Measurements from ENCODE around the gene KRT5.

Gene KRT5

DNA sequence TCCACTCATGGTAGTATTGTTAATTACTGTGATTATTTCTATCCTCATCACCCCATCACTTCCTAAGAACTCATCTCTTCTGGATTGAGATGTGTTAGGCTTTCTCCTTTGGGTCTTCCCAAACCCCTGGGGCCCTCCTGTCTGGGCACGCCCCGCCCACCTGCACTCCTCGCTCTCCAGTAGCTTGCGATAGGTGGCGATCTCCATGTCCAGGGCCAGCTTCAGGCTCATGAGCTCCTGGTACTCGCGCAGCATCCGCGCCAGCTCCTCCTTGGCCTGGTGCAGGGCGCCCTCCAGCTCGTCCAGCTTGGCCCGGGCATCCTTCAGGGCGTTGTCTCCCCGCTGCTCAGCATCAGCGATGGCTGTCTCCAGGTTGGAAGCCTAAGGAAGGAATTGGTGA is 25.9 kb upstream of the KRT5 start:
- peaks cover 0 to 67% of the 10 kb centered on the region in 2 donors for H3K27me3 Mint-ChIP-seq
- H3K4me3 Mint-ChIP-seq, result no peak overlapping the region
- H3K4me1 Mint-ChIP-seq (ENCODE audit: low read depth in 2 of 2), result peaks cover 21 to 32% of the 10 kb centered on the region in 2 donors
- no peak for ATAC-seq (replicated peaks)
- no peaks in the 10 kb centered on the region for H3K36me3 Mint-ChIP-seq (ENCODE audit: insufficient read depth)
- H3K27ac Mint-ChIP-seq, result no peak overlapping the region
- no peak for DNase-seq
- H3K9me3 Mint-ChIP-seq, result no peaks in the 10 kb centered on the region

DNA sequence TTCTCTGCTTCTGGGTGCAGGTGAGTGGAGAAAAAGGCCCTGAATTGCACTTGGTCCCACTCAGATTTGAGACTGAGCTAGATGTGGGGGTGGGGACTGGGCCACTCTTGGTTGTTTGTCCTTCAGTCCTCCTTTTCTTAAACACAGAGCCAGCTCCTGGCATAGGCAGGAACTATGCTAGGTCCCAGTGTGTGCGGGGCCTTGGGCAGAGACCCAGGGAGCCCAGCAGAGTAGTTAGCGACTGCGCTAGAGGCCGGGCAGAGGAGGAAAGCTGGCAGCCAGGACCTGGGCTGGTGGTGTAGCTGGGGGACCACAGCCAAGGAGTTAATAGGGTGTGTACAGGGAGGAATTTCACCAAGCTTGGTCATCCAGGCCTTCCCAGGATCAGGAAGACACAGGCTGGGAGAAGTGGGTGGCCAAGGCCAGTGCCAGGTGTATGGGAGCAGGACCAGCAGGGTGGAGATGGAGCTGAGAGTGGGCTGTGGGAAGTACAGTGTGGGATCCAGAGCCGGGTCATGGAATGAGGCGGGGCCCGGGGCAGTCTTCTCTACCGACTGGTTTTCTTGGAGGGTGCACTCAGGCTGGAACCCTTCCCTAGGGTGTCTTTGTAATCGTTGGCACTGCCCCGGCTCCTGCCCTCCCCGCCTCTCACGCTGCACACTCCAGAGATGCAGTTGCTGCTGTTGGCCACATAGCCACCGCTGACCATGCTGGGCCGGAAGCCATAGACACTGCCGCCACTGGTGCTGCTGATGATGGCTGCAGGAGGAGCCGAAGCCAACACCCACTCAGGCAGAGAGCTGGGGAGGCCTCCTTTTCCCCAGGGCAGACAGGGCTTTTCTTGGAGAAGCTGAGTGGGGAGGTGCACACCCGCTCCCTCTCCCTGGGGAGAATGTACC is 24.0 kb upstream of the KRT5 start:
- Mint-ChIP-seq H3K4me3 (no peak overlapping the region), H3K27ac (no peak overlapping the region), H3K4me1 (ENCODE audit: low read depth in 2 of 2) (peaks cover 20 to 32% of the 10 kb centered on the region in 2 donors), H3K36me3 (ENCODE audit: insufficient read depth) (no peaks in the 10 kb centered on the region), H3K27me3 (peaks cover 0 to 62% of the 10 kb centered on the region in 2 donors), H3K9me3 (no peaks in the 10 kb centered on the region)
- DNase-seq, result no peak
- no peak for ATAC-seq (replicated peaks)

DNA sequence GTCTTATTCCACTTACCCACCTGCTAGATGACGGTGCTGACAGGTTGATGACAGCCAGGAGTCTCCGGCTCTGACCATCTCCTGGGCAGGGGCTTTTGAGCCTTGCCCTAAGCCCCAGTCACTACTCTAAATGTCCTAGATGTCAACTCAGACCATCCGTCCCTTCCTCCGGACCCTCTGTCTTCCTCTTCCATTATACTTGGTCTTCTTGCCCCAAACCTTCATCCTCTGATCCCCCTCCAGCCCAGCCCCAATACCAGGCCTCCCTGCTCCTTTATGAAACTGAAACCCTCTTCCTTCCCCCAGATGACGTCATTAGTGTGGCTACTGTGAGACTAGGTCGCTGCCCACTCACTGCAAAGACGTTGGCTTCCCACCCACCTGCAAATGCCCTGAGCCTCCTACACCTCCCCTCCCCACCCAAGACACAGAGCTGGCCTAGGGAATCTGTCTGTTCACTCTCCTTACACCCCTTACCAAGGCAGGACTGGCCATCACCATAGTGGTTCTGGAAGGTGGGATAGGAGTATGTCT is 22.7 kb upstream of the KRT5 start:
- Mint-ChIP-seq H3K36me3 (ENCODE audit: insufficient read depth) (no peaks in the 10 kb centered on the region), H3K4me3 (no peak overlapping the region), H3K4me1 (ENCODE audit: low read depth in 2 of 2) (peaks cover 15 to 32% of the 10 kb centered on the region in 2 donors), H3K9me3 (no peaks in the 10 kb centered on the region), H3K27ac (peak overlapping the region in 1 of 2 donors; percentile 41), H3K27me3 (peaks cover 0 to 59% of the 10 kb centered on the region in 2 donors)
- DNase-seq (no peak), ATAC-seq (replicated peaks) (no peak)

DNA sequence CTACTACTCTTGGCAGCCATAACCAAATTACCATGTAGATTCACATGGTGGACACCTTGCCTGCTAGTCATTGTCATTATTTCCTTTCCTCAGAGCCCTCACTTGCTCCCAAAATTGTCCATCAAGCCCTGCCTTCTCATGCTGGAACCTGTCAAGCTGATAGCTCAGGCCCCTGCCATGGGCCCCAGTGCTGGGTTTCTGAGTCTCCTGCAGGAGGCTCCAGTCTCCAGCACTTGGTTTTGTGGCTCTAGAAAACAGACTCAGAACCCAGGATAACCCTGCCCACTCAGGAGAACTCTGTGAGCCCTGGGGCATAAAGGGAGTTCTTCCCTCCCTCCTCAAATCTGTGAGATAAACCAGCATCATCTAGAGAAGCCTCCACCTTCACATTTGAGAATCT is 22.0 kb upstream of the KRT5 start:
- H3K27me3 Mint-ChIP-seq, result peaks cover 0 to 60% of the 10 kb centered on the region in 2 donors
- ATAC-seq (replicated peaks) (no peak), DNase-seq (no peak)
- H3K27ac Mint-ChIP-seq, result peak overlapping the region in 1 of 2 donors; percentile 71
- no peaks in the 10 kb centered on the region for H3K36me3 Mint-ChIP-seq (ENCODE audit: insufficient read depth)
- H3K4me1 Mint-ChIP-seq (ENCODE audit: low read depth in 2 of 2), result peaks cover 10 to 25% of the 10 kb centered on the region in 2 donors
- no peak overlapping the region for H3K4me3 Mint-ChIP-seq
- H3K9me3 Mint-ChIP-seq, result no peaks in the 10 kb centered on the region

DNA sequence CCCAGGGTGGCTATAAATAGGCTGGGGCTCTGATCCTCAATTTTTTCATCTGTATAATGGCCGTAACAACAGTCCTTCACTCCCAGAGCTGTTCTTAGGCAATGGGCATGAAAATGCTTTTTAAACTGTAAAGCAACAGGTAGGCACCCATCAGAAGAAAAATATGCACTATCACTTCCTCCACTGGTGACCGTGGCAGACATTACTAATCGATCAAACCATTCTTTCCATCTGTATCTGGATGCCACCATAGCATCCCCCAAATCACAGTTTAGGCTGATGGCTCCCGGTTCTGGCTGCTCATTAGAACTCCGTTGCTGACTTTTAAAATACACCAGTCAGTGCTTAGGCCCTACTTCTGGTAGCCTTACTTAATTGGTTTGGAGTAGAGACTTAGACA is 21.5 kb upstream of the KRT5 start:
- H3K27me3 Mint-ChIP-seq, result peaks cover 0 to 57% of the 10 kb centered on the region in 2 donors
- DNase-seq (no peak), ATAC-seq (replicated peaks) (no peak)
- H3K4me3 Mint-ChIP-seq, result no peak overlapping the region
- peak overlapping the region in 1 of 2 donors; percentile 71 for H3K27ac Mint-ChIP-seq
- H3K4me1 Mint-ChIP-seq (ENCODE audit: low read depth in 2 of 2), result peaks cover 10 to 23% of the 10 kb centered on the region in 2 donors
- H3K36me3 Mint-ChIP-seq (ENCODE audit: insufficient read depth), result no peaks in the 10 kb centered on the region
- no peaks in the 10 kb centered on the region for H3K9me3 Mint-ChIP-seq

DNA sequence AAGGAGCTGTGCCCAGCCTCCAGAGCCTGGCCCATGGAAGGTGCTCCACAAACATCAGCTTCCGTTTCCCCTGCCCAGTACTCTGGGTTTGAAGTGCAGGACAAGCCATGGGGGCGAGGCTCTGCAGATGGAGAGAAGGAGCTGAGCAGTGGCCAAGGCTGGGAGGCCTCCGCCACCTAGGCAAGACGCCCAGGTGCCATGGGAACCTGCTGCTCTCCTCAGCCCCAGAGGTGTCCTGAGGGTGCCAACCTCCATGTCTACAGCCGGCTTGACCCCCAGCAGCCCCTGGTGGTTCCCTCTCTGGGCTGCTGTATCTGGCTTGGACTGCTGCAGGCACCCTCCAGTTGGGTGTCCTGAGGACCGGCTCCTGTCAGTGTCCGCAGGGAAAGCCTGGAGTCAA is 20.3 kb upstream of the KRT5 start:
- Mint-ChIP-seq H3K9me3 (no peaks in the 10 kb centered on the region), H3K27ac (no peak overlapping the region), H3K27me3 (peaks cover 0 to 48% of the 10 kb centered on the region in 2 donors), H3K36me3 (ENCODE audit: insufficient read depth) (no peaks in the 10 kb centered on the region), H3K4me3 (no peak overlapping the region), H3K4me1 (ENCODE audit: low read depth in 2 of 2) (peaks cover 8 to 14% of the 10 kb centered on the region in 2 donors)
- DNase-seq (no peak), ATAC-seq (replicated peaks) (no peak)

DNA sequence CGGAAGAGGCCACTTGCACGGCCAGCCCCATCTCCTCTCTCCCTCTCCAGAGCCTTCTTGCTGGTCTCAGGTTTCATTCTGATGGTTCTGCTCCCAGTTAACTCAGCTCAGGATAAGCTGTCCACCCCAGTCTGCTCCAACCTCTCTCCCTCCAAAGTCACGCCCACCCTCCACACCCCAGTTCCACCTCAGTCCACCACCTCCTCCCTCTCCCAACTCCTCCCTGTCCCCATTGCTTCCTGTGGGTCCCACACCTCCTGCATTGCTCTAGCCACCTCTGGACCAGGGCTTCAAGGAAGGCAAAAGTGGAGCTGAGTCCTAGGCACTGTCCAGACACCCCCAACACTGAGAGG is 19.6 kb upstream of the KRT5 start:
- H3K4me3 Mint-ChIP-seq, result no peak overlapping the region
- ATAC-seq (replicated peaks), result no peak
- no peak overlapping the region for H3K27ac Mint-ChIP-seq
- H3K9me3 Mint-ChIP-seq, result no peaks in the 10 kb centered on the region
- H3K27me3 Mint-ChIP-seq, result peaks cover 0 to 40% of the 10 kb centered on the region in 2 donors
- H3K4me1 Mint-ChIP-seq (ENCODE audit: low read depth in 2 of 2), result peaks cover 8 to 12% of the 10 kb centered on the region in 2 donors
- H3K36me3 Mint-ChIP-seq (ENCODE audit: insufficient read depth), result no peaks in the 10 kb centered on the region
- DNase-seq, result no peak

DNA sequence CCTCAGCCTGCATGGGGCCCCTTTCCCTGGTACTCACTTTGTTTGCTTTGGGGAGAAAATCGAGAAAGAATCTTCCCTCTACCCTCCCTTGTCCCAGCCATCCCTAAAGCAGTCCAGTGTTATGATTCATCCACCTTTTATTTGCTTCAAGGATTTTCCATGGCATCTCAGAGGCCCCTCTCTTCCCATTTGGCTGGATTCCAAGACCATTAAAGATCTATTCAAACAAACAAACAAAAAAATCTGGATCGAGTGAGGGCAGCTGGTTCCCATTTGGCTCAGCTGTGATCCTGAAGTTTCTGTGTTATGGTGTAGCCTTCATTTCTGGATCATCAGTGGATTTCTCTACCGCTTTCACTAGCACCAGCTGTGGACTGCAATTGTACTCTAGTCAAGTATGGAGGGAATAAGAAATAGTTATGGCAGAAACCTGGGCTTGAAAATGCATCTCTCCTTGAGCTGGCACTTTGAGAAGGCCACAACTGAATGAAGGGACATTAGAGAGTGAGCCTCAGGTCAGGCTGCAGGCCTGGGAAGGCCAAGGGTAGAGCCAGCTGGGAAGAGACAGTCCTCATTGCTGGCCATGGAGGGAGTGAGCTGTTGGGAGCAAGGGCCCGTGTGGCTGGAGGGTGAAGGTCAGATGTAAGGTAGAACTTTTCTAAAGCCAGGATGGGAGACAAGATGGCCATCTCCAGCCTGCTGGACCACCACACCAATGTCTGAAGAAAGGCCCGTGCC is 19.1 kb upstream of the KRT5 start:
- no peak overlapping the region for H3K27ac Mint-ChIP-seq
- no peaks in the 10 kb centered on the region for H3K36me3 Mint-ChIP-seq (ENCODE audit: insufficient read depth)
- H3K9me3 Mint-ChIP-seq, result no peaks in the 10 kb centered on the region
- H3K27me3 Mint-ChIP-seq, result peaks cover 0 to 35% of the 10 kb centered on the region in 2 donors
- ATAC-seq (replicated peaks), result no peak
- no peak for DNase-seq
- H3K4me3 Mint-ChIP-seq, result no peak overlapping the region
- peaks cover 8 to 12% of the 10 kb centered on the region in 2 donors for H3K4me1 Mint-ChIP-seq (ENCODE audit: low read depth in 2 of 2)

DNA sequence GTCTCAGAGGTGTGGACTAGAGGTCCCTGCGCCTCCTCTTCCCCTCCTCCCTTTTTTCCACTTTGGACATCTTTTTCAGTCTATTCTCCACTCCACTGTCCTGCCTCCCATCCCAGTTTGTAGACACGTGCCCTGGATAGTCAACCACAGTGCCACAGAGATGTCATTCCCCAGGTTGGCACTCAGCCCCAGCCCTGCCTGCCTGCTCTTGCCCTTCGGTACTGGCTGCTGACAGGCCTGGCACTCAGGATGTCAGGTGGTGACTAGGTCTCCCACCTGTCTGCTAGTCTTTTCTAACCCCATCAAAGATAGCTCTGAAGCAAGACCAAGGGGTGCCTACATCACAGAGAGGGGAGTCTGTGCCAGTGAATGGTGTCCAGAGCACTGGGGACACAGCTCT is 16.9 kb upstream of the KRT5 start:
- Mint-ChIP-seq H3K27me3 (peaks cover 0 to 39% of the 10 kb centered on the region in 2 donors), H3K4me1 (ENCODE audit: low read depth in 2 of 2) (peaks cover 2 to 3% of the 10 kb centered on the region in 2 donors), H3K27ac (no peak overlapping the region), H3K9me3 (no peaks in the 10 kb centered on the region), H3K36me3 (ENCODE audit: insufficient read depth) (no peaks in the 10 kb centered on the region), H3K4me3 (no peak overlapping the region)
- ATAC-seq (replicated peaks) (no peak), DNase-seq (no peak)

DNA sequence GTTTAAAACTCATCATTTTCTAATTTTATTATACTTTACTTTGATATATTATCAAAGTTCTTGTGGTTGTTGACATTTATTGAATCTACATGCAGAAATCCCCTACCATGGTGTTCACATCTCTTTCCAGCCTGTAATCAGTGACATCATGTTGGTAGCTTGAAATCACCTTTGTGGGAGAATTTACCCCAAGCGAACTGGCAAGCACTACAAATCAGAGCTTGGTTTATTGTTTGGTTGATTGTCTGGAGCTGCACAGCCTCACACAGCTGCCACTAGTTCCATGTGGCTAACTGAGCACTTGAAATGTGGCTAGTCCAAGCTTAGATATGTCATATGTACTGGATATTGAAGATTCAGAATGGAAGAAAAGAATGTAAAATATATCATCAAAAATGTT is 15.4 kb upstream of the KRT5 start:
- Mint-ChIP-seq H3K27ac (no peak overlapping the region), H3K4me3 (no peak overlapping the region), H3K4me1 (ENCODE audit: low read depth in 2 of 2) (peaks cover 4 to 5% of the 10 kb centered on the region in 2 donors), H3K27me3 (peaks cover 0 to 51% of the 10 kb centered on the region in 2 donors), H3K9me3 (no peaks in the 10 kb centered on the region), H3K36me3 (ENCODE audit: insufficient read depth) (no peaks in the 10 kb centered on the region)
- no peak for DNase-seq
- no peak for ATAC-seq (replicated peaks)

DNA sequence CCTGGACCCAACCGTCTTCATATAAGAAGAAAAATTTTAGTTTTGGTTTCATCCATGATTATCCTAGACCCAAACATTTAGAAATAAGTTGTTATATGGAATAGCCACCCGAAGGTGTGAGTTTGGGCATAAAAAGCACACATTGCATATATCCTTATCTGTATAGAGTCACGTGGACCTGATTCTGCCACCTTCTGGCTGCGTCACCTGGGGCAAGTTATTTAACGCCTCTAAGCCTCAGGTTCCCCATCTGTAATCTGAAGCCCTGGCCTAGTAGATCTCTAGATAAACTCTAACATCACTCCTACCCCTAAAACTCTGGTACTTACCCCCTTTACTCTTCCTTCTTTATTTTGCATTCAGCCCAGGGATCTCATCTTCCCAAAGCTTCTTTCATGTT is 14.3 kb upstream of the KRT5 start:
- ATAC-seq (replicated peaks), result no peak
- Mint-ChIP-seq H3K36me3 (ENCODE audit: insufficient read depth) (no peaks in the 10 kb centered on the region), H3K27ac (no peak overlapping the region), H3K27me3 (peaks cover 0 to 40% of the 10 kb centered on the region in 2 donors), H3K9me3 (no peaks in the 10 kb centered on the region), H3K4me1 (ENCODE audit: low read depth in 2 of 2) (peaks cover 6% of the 10 kb centered on the region in 2 donors), H3K4me3 (no peak overlapping the region)
- DNase-seq, result no peak

DNA sequence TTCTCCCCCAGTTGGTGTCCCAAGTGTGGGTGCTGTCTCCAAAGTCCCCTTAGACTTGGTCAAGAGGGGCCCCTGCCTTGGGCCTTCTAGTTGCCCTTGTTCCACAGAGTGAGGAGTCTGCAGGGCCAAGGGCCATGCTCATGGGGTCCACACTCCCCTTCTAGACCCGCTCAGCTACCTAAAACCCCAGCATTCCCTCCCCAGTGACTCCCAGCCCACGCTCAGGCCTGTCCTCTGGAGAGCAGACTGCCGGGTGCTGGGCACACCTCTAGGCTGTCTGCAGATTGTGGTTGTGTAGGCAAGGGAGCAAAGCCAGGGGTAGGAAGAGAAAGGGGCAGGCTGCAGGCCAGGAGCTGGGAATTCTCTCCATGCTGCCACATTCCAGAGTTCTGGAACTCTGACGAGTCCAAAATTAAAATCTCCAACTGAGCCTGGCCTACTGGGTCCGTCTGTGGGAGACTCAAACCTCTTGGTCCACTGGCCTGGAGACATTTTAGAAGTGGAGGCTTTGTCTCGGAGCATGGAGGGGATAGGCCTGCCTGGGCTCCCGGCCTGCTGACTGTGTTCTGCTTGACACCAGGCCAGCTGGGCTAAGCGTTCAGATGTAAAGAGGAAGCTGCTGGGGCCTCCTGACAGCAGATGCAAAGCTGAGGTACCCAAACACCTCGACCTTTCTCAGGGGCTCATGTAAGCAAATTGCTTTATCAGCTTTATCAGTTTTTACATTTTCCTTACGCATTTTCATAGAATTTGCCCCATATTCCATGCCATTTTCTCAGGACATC is 13.7 kb upstream of the KRT5 start:
- Mint-ChIP-seq H3K27me3 (peaks cover 0 to 34% of the 10 kb centered on the region in 2 donors), H3K36me3 (ENCODE audit: insufficient read depth) (no peaks in the 10 kb centered on the region), H3K4me1 (ENCODE audit: low read depth in 2 of 2) (peaks cover 5 to 6% of the 10 kb centered on the region in 2 donors), H3K9me3 (no peaks in the 10 kb centered on the region), H3K4me3 (no peak overlapping the region), H3K27ac (no peak overlapping the region)
- ATAC-seq (replicated peaks) (no peak), DNase-seq (no peak)

DNA sequence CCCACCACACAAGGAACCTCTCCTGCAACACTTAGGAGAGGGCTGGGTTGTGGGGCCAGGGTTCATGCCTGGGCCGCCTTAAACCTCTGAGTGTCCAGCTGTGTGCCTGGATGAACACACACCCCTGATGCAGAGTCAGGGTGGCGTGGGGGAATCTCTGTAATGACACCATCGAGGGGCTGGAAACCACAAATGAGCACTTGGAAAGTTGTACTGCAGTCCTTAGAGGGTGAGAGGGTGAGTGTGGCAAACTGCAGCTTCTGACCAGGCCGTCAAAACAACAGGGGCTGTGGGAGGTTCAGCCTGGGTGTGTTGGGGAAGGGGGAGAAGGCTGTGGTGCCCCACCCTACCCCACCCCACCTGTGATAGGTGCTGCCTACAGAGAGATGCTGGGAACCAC is 12.4 kb upstream of the KRT5 start:
- Mint-ChIP-seq H3K4me3 (no peak overlapping the region), H3K36me3 (ENCODE audit: insufficient read depth) (no peaks in the 10 kb centered on the region), H3K27me3 (peaks cover 0 to 29% of the 10 kb centered on the region in 2 donors), H3K9me3 (no peaks in the 10 kb centered on the region), H3K4me1 (ENCODE audit: low read depth in 2 of 2) (peaks cover 6 to 7% of the 10 kb centered on the region in 2 donors), H3K27ac (no peak overlapping the region)
- DNase-seq, result no peak
- ATAC-seq (replicated peaks), result no peak

All from effector memory CD8-positive, alpha-beta T cell (primary cell).